ENCODE results near the gene RHOT2.

- TF ChIP-seq CTCF (IDR thresholded peaks at IDR 0.05), result no peak
- TF ChIP-seq POLR2A (IDR thresholded peaks at IDR 0.05), result peak in 1 of 2 donors; percentile 31
These were observed 27.6 kb downstream of the RHOT2 start for GRCh38 chr16:695355-696089.
